Measurements from ENCODE around the gene SPTLC1.

The SPTLC1 gene

GRCh38 chr9:92044936-92045335, 70.3 kb downstream of the SPTLC1 start:
- CTCF ChIA-PET, result no interaction called here
- TF ChIP-seq FOXM1 (IDR thresholded peaks at IDR 0.05; ENCODE audit: borderline replicate concordance) (no peak), LEF1 (IDR thresholded peaks at IDR 0.05; ENCODE audit: borderline replicate concordance) (no peak), BHLHE40 (IDR thresholded peaks at IDR 0.05; ENCODE audit: borderline replicate concordance) (no peak), TARDBP (IDR thresholded peaks at IDR 0.05) (no peak), PKNOX1 (IDR thresholded peaks at IDR 0.05) (no peak), ELF4 (IDR thresholded peaks at IDR 0.05) (no peak), SP1 (IDR thresholded peaks at IDR 0.05) (no peak), FOXA1 (IDR thresholded peaks at IDR 0.05) (no peak), ARNT (IDR thresholded peaks at IDR 0.05) (no peak), NFRKB (IDR thresholded peaks at IDR 0.05) (no peak), CTBP1 (IDR thresholded peaks at IDR 0.05; ENCODE audit: borderline replicate concordance) (no peak), HDGF (IDR thresholded peaks at IDR 0.05; ENCODE audit: borderline replicate concordance) (no peak), ZNF384 (IDR thresholded peaks at IDR 0.05) (no peak)
- POLR2A ChIA-PET, result no interaction called here
- DNase-seq (ENCODE audit: extremely low spot score), result no peak

GRCh38 chr9:92043002-92043401, 72.2 kb downstream of the SPTLC1 start:
- CTCF ChIA-PET, result no interaction called here
- no peak for TF ChIP-seq LEF1 (IDR thresholded peaks at IDR 0.05; ENCODE audit: borderline replicate concordance)
- TF ChIP-seq SUZ12 (IDR thresholded peaks at IDR 0.05), result no peak
- TF ChIP-seq FOXM1 (IDR thresholded peaks at IDR 0.05; ENCODE audit: borderline replicate concordance), result no peak
- TF ChIP-seq SP1 (IDR thresholded peaks at IDR 0.05), result no peak
- no peak for TF ChIP-seq ZNF384 (IDR thresholded peaks at IDR 0.05)
- TF ChIP-seq BHLHE40 (IDR thresholded peaks at IDR 0.05; ENCODE audit: borderline replicate concordance), result no peak
- TF ChIP-seq FOXK2 (IDR thresholded peaks at IDR 0.05), result no peak
- no peak for TF ChIP-seq FOXA1 (IDR thresholded peaks at IDR 0.05)
- TF ChIP-seq ELF4 (IDR thresholded peaks at IDR 0.05), result no peak
- TF ChIP-seq ARNT (IDR thresholded peaks at IDR 0.05), result no peak
- no peak for TF ChIP-seq TARDBP (IDR thresholded peaks at IDR 0.05)
- no peak for TF ChIP-seq HDGF (IDR thresholded peaks at IDR 0.05; ENCODE audit: borderline replicate concordance)
- TF ChIP-seq L3MBTL2 (conservative IDR thresholded peaks at IDR 0.05), result no peak
- no peak for TF ChIP-seq CTBP1 (IDR thresholded peaks at IDR 0.05; ENCODE audit: borderline replicate concordance)
- TF ChIP-seq NFRKB (IDR thresholded peaks at IDR 0.05), result no peak
- no peak for DNase-seq (ENCODE audit: extremely low spot score)
- POLR2A ChIA-PET, result no interaction called here

- no peak for DNase-seq (ENCODE audit: extremely low spot score)
- ChIA-PET POLR2A (no interaction called here), CTCF (no interaction called here)
- TF ChIP-seq SP1 (IDR thresholded peaks at IDR 0.05), result no peak
- no peak for TF ChIP-seq L3MBTL2 (conservative IDR thresholded peaks at IDR 0.05)
- no peak for TF ChIP-seq CTBP1 (IDR thresholded peaks at IDR 0.05; ENCODE audit: borderline replicate concordance)
- TF ChIP-seq TARDBP (IDR thresholded peaks at IDR 0.05), result no peak
- no peak for TF ChIP-seq FOXA1 (IDR thresholded peaks at IDR 0.05)
- no peak for TF ChIP-seq FOXK2 (IDR thresholded peaks at IDR 0.05)
- TF ChIP-seq PKNOX1 (IDR thresholded peaks at IDR 0.05), result no peak
- TF ChIP-seq ARNT (IDR thresholded peaks at IDR 0.05), result no peak
- no peak for TF ChIP-seq NFRKB (IDR thresholded peaks at IDR 0.05)
These were observed 73.0 kb downstream of the SPTLC1 start for GRCh38 chr9:92042260-92042659.

GRCh38 chr9:92036756-92037155, 78.5 kb downstream of the SPTLC1 start:
- CTCF ChIA-PET, result no interaction called here
- DNase-seq (ENCODE audit: extremely low spot score), result no peak
- TF ChIP-seq TARDBP (IDR thresholded peaks at IDR 0.05) (no peak), L3MBTL2 (conservative IDR thresholded peaks at IDR 0.05) (no peak), NFRKB (IDR thresholded peaks at IDR 0.05) (no peak), HDGF (IDR thresholded peaks at IDR 0.05; ENCODE audit: borderline replicate concordance) (no peak), CTBP1 (IDR thresholded peaks at IDR 0.05; ENCODE audit: borderline replicate concordance) (no peak), ELF4 (IDR thresholded peaks at IDR 0.05) (no peak), PKNOX1 (IDR thresholded peaks at IDR 0.05) (no peak), BHLHE40 (IDR thresholded peaks at IDR 0.05; ENCODE audit: borderline replicate concordance) (no peak), FOXA1 (IDR thresholded peaks at IDR 0.05) (no peak), FOXK2 (IDR thresholded peaks at IDR 0.05) (no peak)
- POLR2A ChIA-PET, result no interaction called here

- no peak for DNase-seq (ENCODE audit: extremely low spot score)
- TF ChIP-seq SUZ12 (IDR thresholded peaks at IDR 0.05) (no peak), PKNOX1 (IDR thresholded peaks at IDR 0.05) (no peak), SP1 (IDR thresholded peaks at IDR 0.05) (no peak)
- ChIA-PET CTCF (interaction anchor here (0.6 kb wide), 1 partner anchor 23 kb away, joined by 3 read pairs; no protein-coding TSS in a partner anchor), POLR2A (no interaction called here)
These were observed 78.8 kb downstream of the SPTLC1 start for GRCh38 chr9:92036411-92036746.

- CTCF ChIA-PET, result interaction anchor here (0.6 kb wide), 1 partner anchor 24 kb away, joined by 3 read pairs; no protein-coding TSS in a partner anchor
- TF ChIP-seq L3MBTL2 (conservative IDR thresholded peaks at IDR 0.05) (no peak), BHLHE40 (IDR thresholded peaks at IDR 0.05; ENCODE audit: borderline replicate concordance) (no peak), FOXK2 (IDR thresholded peaks at IDR 0.05) (no peak), HDGF (IDR thresholded peaks at IDR 0.05; ENCODE audit: borderline replicate concordance) (no peak), SP1 (IDR thresholded peaks at IDR 0.05) (no peak), ELF4 (IDR thresholded peaks at IDR 0.05) (no peak), FOXA1 (IDR thresholded peaks at IDR 0.05) (no peak), ZNF384 (IDR thresholded peaks at IDR 0.05) (no peak), ARNT (IDR thresholded peaks at IDR 0.05) (no peak), CTBP1 (IDR thresholded peaks at IDR 0.05; ENCODE audit: borderline replicate concordance) (no peak), FOXM1 (IDR thresholded peaks at IDR 0.05; ENCODE audit: borderline replicate concordance) (no peak), PKNOX1 (IDR thresholded peaks at IDR 0.05) (no peak), NFRKB (IDR thresholded peaks at IDR 0.05) (no peak)
- no peak for DNase-seq (ENCODE audit: extremely low spot score)
- POLR2A ChIA-PET, result no interaction called here
These were observed 79.4 kb downstream of the SPTLC1 start for GRCh38 chr9:92035687-92036410.
